DMS 273 (cell line): ENCODE results near the gene SPATA16.
A peak's percentile ranks its signal among the peaks of the same experiment; 100 is the strongest.
"Not testable (repeated sequence)": the region's sequence is repeated elsewhere in the genome, so short reads cannot be mapped to it uniquely, and the experiment has no call there.

Experiments used
- DNase-seq: peaks from one replicate; lab custom pipeline; 2025; ENCODE audit not compliant: unreplicated experiment; lab: John Stamatoyannopoulos, UW

Gene SPATA16

DNA sequence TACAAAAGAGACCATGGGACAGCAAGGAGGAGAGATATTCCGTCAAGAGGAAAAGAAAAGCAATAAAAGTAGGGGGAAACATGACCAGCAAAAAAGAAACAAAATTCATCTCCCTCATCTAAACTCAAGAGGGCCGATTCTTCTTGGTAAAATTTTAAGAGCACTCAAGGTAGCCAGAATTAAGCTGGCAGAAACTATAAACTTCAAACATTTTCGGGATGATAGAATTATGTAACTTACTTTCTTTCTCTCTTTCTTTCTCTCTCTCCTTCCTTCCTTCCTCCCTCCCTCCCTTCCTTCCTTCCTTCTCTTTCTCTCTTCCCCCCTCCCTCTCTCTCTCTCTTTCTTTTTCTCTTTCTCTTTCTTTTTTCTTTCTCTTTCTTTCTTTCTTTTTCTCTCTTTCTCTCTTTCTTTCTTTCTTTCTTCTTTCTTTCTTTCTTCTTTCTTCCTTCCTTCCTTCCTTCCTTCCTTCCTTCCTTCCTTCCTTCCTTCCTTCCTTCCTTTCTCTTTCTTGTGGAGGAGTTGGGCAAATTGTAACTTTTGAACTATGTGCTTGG lies 180.3 kb downstream of the SPATA16 start:
- not testable (repeated sequence) for DNase-seq

- DNase-seq: no peak
These were observed 182.5 kb downstream of the SPATA16 start for GRCh38 chr3:172958565-172958964.

GRCh38 chr3:172953571-172953970 lies 187.5 kb downstream of the SPATA16 start:
- no peak for DNase-seq

GRCh38 chr3:172951511-172951910 lies 189.5 kb downstream of the SPATA16 start:
- DNase-seq: no peak

DNA sequence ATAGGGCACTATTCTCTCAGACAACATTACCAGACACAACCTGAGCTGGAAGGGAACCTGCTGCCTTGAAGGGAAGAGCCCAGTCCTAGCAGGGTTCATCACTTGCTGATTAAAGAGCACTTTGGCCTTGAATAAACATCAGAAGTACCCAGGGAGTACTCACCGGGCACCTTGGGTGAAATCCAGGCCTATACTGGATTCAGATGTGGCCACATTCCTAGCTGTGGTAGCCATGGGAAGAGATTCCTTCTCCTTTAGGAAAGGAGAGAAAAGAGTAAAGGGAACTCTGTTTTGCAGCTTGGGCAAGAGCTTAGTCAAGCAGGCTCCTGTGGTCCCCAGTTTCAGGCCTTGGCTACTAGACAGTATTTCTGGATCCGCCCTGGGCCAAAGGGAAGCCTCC lies 195.0 kb downstream of the SPATA16 start:
- DNase-seq: no peak

DNA sequence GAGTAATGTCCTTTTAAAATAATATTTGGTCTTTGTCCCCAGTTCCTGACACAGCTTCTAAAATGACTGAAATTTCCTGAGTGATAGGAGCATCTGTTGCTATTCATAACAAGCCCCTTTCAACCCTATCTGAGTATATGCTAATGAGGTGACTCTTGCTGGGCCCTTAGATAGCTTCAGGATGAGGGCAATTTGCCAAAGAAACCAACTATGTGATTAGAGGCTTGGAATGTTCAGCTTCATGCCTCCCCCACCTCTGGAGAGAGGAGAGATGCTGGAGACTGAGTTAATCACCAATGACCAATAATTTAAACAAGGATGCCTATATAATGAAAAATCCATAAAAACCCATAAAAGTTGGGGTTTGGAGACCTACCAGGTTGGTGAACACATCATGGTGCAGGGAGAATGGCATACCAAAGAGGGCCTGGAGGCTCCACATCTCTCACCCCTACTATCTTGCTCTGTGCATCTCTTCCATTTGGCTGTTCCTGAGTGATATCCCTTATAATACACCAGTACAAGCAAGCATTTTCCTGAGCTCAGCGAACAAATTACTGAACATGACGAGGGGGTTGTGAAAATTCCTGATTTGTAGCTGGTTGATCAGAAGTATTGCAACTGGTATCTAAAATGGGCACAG lies 201.3 kb downstream of the SPATA16 start:
- DNase-seq: peak; percentile 23

DNA sequence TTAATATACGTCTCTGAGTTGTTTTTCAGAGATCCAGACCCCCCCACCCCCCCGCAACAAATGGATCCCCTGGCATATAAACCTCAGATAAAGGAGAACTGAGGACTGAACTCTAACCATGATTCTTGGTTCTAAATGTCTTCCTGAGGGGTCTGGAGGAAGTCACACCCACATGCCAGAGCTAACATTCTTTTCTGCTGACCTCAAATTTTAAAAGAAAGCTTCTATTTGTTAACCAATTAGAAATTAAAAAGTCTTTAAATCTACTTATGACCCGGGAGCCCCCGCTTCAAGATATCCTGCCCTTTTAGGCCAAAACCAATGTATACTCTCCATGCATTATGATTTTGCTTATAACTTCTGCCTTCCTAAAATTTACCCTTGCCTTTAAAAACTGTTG lies 202.2 kb downstream of the SPATA16 start:
- no peak for DNase-seq

DNA sequence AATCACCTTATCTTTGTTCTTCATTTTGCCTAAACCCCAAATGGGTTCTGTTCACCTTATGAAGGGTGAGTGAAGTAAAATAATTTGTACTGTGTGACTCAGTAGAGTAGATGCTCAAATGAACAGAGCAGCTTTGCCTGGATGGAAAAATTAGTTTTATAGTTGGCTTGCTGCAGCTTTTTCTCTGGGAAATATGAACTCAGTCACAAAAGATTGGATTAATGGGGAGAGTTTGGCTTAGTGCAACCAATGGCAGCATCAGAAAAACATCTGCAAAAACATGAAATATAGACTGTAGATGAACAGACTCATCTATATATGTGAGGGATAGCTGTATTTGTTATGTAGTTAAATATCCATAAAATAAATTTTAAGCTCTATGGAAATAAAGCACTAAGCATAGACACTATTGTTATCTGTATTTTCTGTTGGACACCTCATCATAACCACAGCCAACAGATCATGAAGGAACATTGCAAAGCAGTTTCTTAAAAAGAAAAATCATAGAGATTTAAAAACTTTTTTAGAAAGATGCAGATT lies 209.2 kb downstream of the SPATA16 start:
- DNase-seq: no peak

DNA sequence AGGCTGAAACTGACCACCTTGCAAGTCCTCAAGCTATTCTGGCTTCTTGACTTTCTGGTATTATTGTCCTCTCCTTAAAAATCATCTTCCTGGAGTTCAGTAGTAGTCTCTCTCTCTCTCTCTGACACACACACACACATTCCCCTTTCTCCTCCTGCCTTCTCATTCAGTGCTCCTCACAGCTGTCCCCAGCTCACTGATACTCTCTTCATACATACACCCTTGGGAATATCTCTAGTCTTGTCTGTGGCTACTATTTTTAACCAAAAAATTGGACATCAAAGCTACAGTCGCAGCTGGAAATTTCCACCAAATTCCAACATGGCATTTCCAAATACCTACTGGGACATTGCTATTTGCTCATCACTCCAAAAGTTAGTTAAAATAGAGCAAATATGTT lies 211.6 kb downstream of the SPATA16 start:
- DNase-seq: no peak

- DNase-seq: no peak
These were observed 216.5 kb downstream of the SPATA16 start for GRCh38 chr3:172924546-172924945.

DNA sequence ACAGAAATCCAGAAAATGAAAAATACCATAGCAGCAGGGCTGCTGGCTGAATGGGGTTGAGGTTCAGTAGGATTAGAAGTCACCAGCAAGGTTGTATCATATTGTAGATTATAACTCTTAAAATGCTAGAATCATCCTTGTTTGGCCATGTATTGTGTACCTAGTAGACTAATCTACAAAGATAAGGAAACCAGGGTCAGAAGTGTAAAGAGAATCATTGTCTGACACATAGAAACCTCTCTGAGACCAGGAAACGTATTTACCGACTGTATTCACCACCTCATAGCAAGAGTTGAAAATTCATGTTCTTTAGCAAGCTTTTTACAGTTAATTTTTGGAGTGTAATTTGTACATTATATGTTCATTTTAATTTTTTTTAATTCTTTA lies 221.7 kb downstream of the SPATA16 start:
- DNase-seq: no peak

- DNase-seq: no peak
These were observed 222.3 kb downstream of the SPATA16 start for GRCh38 chr3:172918568-172919296.

- no peak for DNase-seq
These were observed 222.9 kb downstream of the SPATA16 start for GRCh38 chr3:172918165-172918564.

GRCh38 chr3:172915911-172916514 lies 225.0 kb downstream of the SPATA16 start:
- DNase-seq: no peak

DNA sequence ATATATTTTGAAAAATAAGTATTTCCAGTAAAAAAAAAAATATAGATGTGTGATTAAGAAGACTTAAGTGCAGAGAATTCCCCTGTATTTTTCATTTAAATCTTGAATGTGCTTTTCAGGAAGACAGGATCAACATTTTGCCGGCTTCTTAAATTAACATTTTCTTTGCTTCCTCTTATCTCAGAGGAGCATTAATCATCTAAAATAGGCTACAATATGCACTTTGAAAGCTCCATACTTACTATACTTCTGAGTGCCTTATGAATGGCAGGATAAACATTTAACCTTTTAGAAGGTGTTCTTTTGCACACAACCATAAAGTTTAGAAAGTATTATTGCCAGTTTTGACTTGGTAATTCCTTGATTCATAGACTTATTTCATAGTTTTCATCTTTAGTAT lies 226.2 kb downstream of the SPATA16 start:
- no peak for DNase-seq

- no peak for DNase-seq
These were observed 227.0 kb downstream of the SPATA16 start for GRCh38 chr3:172913911-172914655.

DNA sequence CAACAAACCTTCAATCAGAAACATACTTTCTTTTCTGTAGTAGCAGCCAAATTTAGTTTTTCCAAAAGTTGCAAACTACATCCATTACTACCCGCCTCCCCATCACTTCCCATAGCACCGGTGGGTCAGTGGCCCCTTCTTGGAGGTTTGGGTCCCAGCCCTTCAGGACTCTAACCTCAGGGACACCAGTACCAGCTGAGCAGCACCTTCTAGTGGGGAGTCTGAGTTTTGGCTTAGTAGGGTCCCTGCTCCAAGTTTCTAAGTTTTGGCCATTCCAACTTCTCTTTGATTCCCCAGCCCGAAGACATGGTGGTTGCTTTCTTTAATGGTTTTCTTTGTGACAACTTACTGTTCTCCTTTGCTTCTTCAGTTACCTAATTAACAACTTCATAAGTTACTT lies 229.9 kb downstream of the SPATA16 start:
- DNase-seq: peak; percentile 8

DNA sequence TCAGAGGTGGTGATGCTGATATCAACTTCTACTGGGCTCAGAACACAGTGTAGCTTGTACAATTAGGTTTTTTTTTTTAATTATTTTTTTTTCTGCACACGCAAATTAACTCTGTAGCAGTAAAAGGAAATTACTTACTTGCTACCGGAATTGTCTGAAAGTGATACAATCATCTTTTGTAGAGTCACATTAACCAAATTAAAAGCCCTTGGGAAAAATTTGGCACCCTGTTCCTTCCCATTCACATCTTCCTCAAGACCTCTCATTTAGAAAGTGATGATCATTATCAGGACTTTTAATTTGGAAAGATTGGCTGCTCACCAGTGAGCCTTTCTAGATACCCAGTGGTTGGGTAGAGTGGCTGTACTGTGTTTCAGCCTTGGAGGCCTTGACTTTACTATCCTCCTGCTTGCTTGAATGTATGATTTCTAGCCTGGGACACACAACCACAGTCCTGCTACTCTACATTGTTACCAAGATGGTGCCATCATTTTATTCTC lies 232.2 kb downstream of the SPATA16 start:
- DNase-seq: no peak

- DNase-seq: no peak
These were observed 235.6 kb downstream of the SPATA16 start for GRCh38 chr3:172905451-172905850.

DNA sequence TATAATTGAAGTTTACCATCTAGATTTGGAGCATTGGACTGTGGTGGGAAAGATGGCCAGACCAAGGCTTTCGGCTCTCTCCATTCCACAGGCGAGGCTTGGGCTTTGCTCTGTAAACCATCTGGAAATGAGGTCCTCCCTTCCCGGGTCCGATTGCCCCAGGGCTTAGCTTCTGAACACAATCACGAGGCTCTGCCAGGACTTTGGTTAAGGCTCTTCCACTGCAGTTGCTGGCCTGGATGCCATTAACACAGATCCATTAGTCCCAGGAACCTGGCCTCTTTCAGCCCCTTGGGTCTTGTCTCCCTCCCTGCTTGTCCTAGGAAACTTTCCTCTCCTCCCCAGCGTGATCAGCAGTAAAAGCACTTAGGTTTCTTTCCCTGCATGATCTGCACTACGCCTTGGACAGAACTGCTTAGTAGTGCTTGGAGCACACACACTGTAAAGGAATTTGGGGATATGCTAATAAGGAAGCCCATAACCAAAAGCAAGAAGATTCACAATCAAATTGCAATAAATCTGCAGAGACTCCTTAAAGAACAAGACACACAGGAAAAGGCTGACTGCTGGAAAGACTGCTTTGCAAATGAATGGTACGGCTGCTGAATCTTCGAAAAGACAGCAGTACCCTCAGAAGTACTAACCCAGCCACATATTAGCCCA lies 236.2 kb downstream of the SPATA16 start:
- no peak for DNase-seq
